ENCODE results near the gene CNGB1. TPM values are rescaled to one million over a fixed set of nuclear protein-coding genes. Genes with fewer than 3 reads are reported as not detected.

CNGB1 gene
- polyA plus RNA-seq, 1 of the 3 experiments (the other 2 are of a cell fraction): 0.05 TPM

- TF ChIP-seq, protein P1, sequence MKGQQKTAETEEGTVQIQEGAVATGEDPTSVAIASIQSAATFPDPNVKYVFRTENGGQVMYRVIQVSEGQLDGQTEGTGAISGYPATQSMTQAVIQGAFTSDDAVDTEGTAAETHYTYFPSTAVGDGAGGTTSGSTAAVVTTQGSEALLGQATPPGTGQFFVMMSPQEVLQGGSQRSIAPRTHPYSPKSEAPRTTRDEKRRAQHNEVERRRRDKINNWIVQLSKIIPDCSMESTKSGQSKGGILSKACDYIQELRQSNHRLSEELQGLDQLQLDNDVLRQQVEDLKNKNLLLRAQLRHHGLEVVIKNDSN (IDR thresholded peaks at IDR 0.05; ENCODE audit: borderline replicate concordance, low read depth): no peak
- TF ChIP-seq YY1 (IDR thresholded peaks at IDR 0.05; ENCODE audit: low read depth) (no peak), MEF2A (IDR thresholded peaks at IDR 0.05; ENCODE audit: borderline replicate concordance, low read depth) (no peak), SIN3A (IDR thresholded peaks at IDR 0.05; ENCODE audit: borderline replicate concordance, low read depth, low read length) (no peak), FOXJ3 (CRISPR knock-in tag; IDR thresholded peaks at IDR 0.05) (no peak), EP300 (IDR thresholded peaks at IDR 0.05; ENCODE audit: borderline replicate concordance in 1 of 2, low read depth in 1 of 2, low read length in 1 of 2) (no peak), ZBTB33 (IDR thresholded peaks at IDR 0.05; ENCODE audit: borderline replicate concordance, low read depth) (no peak), RAD21 (IDR thresholded peaks at IDR 0.05; ENCODE audit: low read length) (no peak)
- TF ChIP-seq, protein P2, sequence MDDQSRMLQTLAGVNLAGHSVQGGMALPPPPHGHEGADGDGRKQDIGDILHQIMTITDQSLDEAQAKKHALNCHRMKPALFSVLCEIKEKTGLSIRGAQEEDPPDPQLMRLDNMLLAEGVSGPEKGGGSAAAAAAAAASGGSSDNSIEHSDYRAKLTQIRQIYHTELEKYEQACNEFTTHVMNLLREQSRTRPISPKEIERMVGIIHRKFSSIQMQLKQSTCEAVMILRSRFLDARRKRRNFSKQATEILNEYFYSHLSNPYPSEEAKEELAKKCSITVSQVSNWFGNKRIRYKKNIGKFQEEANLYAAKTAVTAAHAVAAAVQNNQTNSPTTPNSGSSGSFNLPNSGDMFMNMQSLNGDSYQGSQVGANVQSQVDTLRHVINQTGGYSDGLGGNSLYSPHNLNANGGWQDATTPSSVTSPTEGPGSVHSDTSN (IDR thresholded peaks at IDR 0.05): no peak
Observed at GRCh38 chr16:57966986-57967385, 3.9 kb downstream of the CNGB1 start (continued).

DNA sequence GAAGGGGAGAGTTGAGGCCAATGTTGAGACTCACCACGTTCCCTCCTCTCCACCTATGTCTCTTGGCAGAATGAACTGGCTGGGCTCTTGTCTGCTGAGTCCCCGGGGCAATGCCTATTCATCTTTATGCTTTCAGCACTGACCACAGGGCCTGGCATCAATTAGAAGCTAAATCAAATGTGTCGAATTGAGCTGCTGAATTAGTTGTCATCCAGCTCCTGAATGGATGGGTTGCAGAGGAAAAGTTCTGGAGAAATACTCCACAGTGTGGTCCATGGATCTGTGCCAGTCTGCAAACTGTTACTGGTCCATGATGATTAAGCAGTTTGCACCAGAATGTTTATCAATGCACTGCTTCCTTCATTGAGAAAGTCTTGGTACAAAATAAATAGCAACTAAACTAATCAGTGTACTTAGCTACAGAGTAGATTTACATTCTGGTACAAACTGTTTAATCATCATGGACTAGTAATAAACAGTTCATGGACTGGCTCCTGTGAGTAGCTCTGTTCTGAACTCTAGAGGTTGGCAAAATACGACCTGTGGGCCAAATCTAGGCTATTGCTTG is 4.6 kb downstream of the CNGB1 start:
- Histone ChIP-seq H3K9me2 (no peaks in the 10 kb centered on the region), H3K27me3 (ENCODE audit: insufficient read depth) (peaks cover 4% of the 10 kb centered on the region; the same call in 1 of the 2 replicates), H3K9ac (no peak overlapping the region), H3K36me3 (replicated peaks in 1 of 2; ENCODE audit: control insufficient read depth in 1 of 2, insufficient read depth in 2 of 2, low read length in 1 of 2) (no peaks in the 10 kb centered on the region), H3F3A (replicated peaks; ENCODE audit: insufficient read depth) (no peaks in the 10 kb centered on the region), H4K20me1 (ENCODE audit: insufficient read depth) (no peaks in the 10 kb centered on the region), H3K4me3 (ENCODE audit: low read depth in 2 of 2, low read length in 1 of 2) (no peak overlapping the region), H3K9me3 (no peaks in the 10 kb centered on the region), H3K27ac (ENCODE audit: low read depth in 2 of 2, low read length in 1 of 2) (no peak overlapping the region), H3K4me2 (no peak overlapping the region), H3K79me2 (ENCODE audit: insufficient read depth) (no peaks in the 10 kb centered on the region), H2AFZ (ENCODE audit: low read depth) (no peak overlapping the region), H3K4me1 (ENCODE audit: control insufficient read depth in 1 of 2, insufficient read depth in 2 of 2, low read depth in 1 of 2, low read length in 1 of 2) (peaks cover 0 to 3% of the 10 kb centered on the region in 2 experiments; a peak in 1 of 4 replicates)
- DNase-seq: no peak
- ChIA-PET CTCF (interaction anchor here (0.8 to 1.3 kb wide), 2 partner anchors 14 to 66 kb away, joined by 3 to 4 read pairs; no protein-coding TSS in a partner anchor), POLR2A (no interaction called here)
- WGBS (ENCODE audit: low lambda C conversion rate): 27% methylated on average over 4 of the region's 4 CpGs
- TF ChIP-seq, protein P3, sequence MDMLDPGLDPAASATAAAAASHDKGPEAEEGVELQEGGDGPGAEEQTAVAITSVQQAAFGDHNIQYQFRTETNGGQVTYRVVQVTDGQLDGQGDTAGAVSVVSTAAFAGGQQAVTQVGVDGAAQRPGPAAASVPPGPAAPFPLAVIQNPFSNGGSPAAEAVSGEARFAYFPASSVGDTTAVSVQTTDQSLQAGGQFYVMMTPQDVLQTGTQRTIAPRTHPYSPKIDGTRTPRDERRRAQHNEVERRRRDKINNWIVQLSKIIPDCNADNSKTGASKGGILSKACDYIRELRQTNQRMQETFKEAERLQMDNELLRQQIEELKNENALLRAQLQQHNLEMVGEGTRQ (IDR thresholded peaks at IDR 0.05; ENCODE audit: borderline replicate concordance, low read depth, low read length): no peak
- TF ChIP-seq TCF12 (IDR thresholded peaks at IDR 0.05): no peak
- TF ChIP-seq POLR2AphosphoS5 (IDR thresholded peaks at IDR 0.05; ENCODE audit: low read depth, low read length): no peak
- TF ChIP-seq NRF1 (IDR thresholded peaks at IDR 0.05; ENCODE audit: low read depth, low read length): no peak
- TF ChIP-seq RAD21 (IDR thresholded peaks at IDR 0.05; ENCODE audit: low read length): no peak
- TF ChIP-seq, protein P4, sequence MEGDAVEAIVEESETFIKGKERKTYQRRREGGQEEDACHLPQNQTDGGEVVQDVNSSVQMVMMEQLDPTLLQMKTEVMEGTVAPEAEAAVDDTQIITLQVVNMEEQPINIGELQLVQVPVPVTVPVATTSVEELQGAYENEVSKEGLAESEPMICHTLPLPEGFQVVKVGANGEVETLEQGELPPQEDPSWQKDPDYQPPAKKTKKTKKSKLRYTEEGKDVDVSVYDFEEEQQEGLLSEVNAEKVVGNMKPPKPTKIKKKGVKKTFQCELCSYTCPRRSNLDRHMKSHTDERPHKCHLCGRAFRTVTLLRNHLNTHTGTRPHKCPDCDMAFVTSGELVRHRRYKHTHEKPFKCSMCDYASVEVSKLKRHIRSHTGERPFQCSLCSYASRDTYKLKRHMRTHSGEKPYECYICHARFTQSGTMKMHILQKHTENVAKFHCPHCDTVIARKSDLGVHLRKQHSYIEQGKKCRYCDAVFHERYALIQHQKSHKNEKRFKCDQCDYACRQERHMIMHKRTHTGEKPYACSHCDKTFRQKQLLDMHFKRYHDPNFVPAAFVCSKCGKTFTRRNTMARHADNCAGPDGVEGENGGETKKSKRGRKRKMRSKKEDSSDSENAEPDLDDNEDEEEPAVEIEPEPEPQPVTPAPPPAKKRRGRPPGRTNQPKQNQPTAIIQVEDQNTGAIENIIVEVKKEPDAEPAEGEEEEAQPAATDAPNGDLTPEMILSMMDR (IDR thresholded peaks at IDR 0.05): no peak
- TF ChIP-seq NFIC (IDR thresholded peaks at IDR 0.05; ENCODE audit: borderline replicate concordance): no peak
- TF ChIP-seq RFX5 (IDR thresholded peaks at IDR 0.05; ENCODE audit: low read length): no peak
- no peak for TF ChIP-seq GABPA (IDR thresholded peaks at IDR 0.05; ENCODE audit: low read depth)
- TF ChIP-seq GATA2 (CRISPR knock-in tag; IDR thresholded peaks at IDR 0.05): no peak
- TF ChIP-seq SIN3A (IDR thresholded peaks at IDR 0.05; ENCODE audit: borderline replicate concordance, low read depth, low read length): no peak
- no peak for TF ChIP-seq MEF2A (IDR thresholded peaks at IDR 0.05; ENCODE audit: borderline replicate concordance, low read depth)
- no peak for TF ChIP-seq EZH2phosphoT487 (IDR thresholded peaks at IDR 0.05; ENCODE audit: borderline replicate concordance, low read depth)
- no peak for TF ChIP-seq YY1 (IDR thresholded peaks at IDR 0.05; ENCODE audit: low read depth)
- no peak for TF ChIP-seq RCOR1 (IDR thresholded peaks at IDR 0.05; ENCODE audit: low read length)
- TF ChIP-seq ELF1 (IDR thresholded peaks at IDR 0.05): no peak
- no peak for TF ChIP-seq JUND (IDR thresholded peaks at IDR 0.05)

Measured in SK-N-SH (cell line).